Inflammatory macrophage (primary cell): Measurements from ENCODE around the gene PLEKHN1.

Experiments used
- DNase-seq, 2 donors: peaks; one replicate each; pipeline ENCODE4 v3.0.0-alpha.2; 2020 to 2022

PLEKHN1 gene

GRCh38 chr1:929712-930632, 36.3 kb upstream of the PLEKHN1 start:
- no peak for DNase-seq

- no peak for DNase-seq
These were observed 35.6 kb upstream of the PLEKHN1 start for GRCh38 chr1:930633-931138.

- DNase-seq = no peak
These were observed 34.7 kb upstream of the PLEKHN1 start for GRCh38 chr1:931380-932172.

GRCh38 chr1:932173-932510, 34.1 kb upstream of the PLEKHN1 start:
- no peak for DNase-seq

- DNase-seq = no peak
These were observed 33.3 kb upstream of the PLEKHN1 start for GRCh38 chr1:932776-933602.

GRCh38 chr1:933603-933940, 32.7 kb upstream of the PLEKHN1 start:
- DNase-seq = no peak

- DNase-seq = peak in 1 of 2 donors; percentile 44
These were observed 31.1 kb upstream of the PLEKHN1 start for GRCh38 chr1:934991-935750.

GRCh38 chr1:935751-936231, 30.5 kb upstream of the PLEKHN1 start:
- no peak for DNase-seq

- no peak for DNase-seq
These were observed 29.7 kb upstream of the PLEKHN1 start for GRCh38 chr1:936348-937264.

- DNase-seq = no peak
These were observed 28.8 kb upstream of the PLEKHN1 start for GRCh38 chr1:937521-937920.

- DNase-seq = peak; percentile 22 to 46
These were observed 28.1 kb upstream of the PLEKHN1 start for GRCh38 chr1:938088-938683.

GRCh38 chr1:938711-939489, 27.4 kb upstream of the PLEKHN1 start:
- DNase-seq = no peak

GRCh38 chr1:939511-940106, 26.7 kb upstream of the PLEKHN1 start:
- no peak for DNase-seq

GRCh38 chr1:940107-941014, 25.9 kb upstream of the PLEKHN1 start:
- DNase-seq = no peak

- no peak for DNase-seq
These were observed 25.2 kb upstream of the PLEKHN1 start for GRCh38 chr1:941015-941587.

GRCh38 chr1:941588-942383, 24.5 kb upstream of the PLEKHN1 start:
- DNase-seq = peak; percentile 9 to 19

GRCh38 chr1:942411-942821, 23.9 kb upstream of the PLEKHN1 start:
- no peak for DNase-seq
